SIG-M5 treated with dmso at 0.1 percent for 504 hours (cell line): Measurements from ENCODE around the gene PVRIG.
"Not testable (repeated sequence)": the region's sequence is repeated elsewhere in the genome, so short reads cannot be mapped to it uniquely, and the experiment has no call there.

Experiments
- DNase-seq: peaks from one replicate; lab custom pipeline; 2025; ENCODE audit not compliant: unreplicated experiment; lab: John Stamatoyannopoulos, UW

The PVRIG gene

GRCh38 chr7:100224891-100225290 lies 5.1 kb downstream of the PVRIG start:
- DNase-seq = not testable (repeated sequence)

GRCh38 chr7:100234660-100235317 lies 15.0 kb downstream of the PVRIG start:
- DNase-seq = not testable (repeated sequence)

GRCh38 chr7:100239975-100240374 lies 20.2 kb downstream of the PVRIG start:
- not testable (repeated sequence) for DNase-seq

- peak; percentile 11 for DNase-seq
Measured at GRCh38 chr7:100243385-100243784, 23.6 kb downstream of the PVRIG start.

GRCh38 chr7:100244988-100245605 lies 25.3 kb downstream of the PVRIG start:
- not testable (repeated sequence) for DNase-seq

GRCh38 chr7:100246121-100246864 lies 26.5 kb downstream of the PVRIG start:
- DNase-seq = not testable (repeated sequence)

- not testable (repeated sequence) for DNase-seq
Measured at GRCh38 chr7:100246865-100247137, 27.1 kb downstream of the PVRIG start.

GRCh38 chr7:100247152-100247757 lies 27.5 kb downstream of the PVRIG start:
- DNase-seq = peak; percentile 26

GRCh38 chr7:100248483-100248882 lies 28.7 kb downstream of the PVRIG start:
- DNase-seq = no peak

GRCh38 chr7:100257017-100257416 lies 37.3 kb downstream of the PVRIG start:
- no peak for DNase-seq

GRCh38 chr7:100259984-100260383 lies 40.2 kb downstream of the PVRIG start:
- not testable (repeated sequence) for DNase-seq

GRCh38 chr7:100262896-100263295 lies 43.1 kb downstream of the PVRIG start:
- DNase-seq = not testable (repeated sequence)

GRCh38 chr7:100264223-100264622 lies 44.5 kb downstream of the PVRIG start:
- DNase-seq = not testable (repeated sequence)

- DNase-seq = not testable (repeated sequence)
Measured at GRCh38 chr7:100264669-100265165, 45.0 kb downstream of the PVRIG start.

GRCh38 chr7:100265851-100266250 lies 46.1 kb downstream of the PVRIG start:
- DNase-seq = not testable (repeated sequence)

- DNase-seq = no peak
Measured at GRCh38 chr7:100266576-100267354, 47.0 kb downstream of the PVRIG start.

GRCh38 chr7:100267648-100268047 lies 47.9 kb downstream of the PVRIG start:
- no peak for DNase-seq

GRCh38 chr7:100268882-100269281 lies 49.1 kb downstream of the PVRIG start:
- DNase-seq = not testable (repeated sequence)

GRCh38 chr7:100269306-100270045 lies 49.7 kb downstream of the PVRIG start:
- DNase-seq = peak; percentile 22
